Epithelial cell of esophagus (primary cell): ENCODE data around the gene OPN1SW.

Experiments used
- DNase-seq: peaks from one replicate; pipeline ENCODE4 v3.0.0; 2010; ENCODE audit warnings: low read depth
- H3K4me3 ChIP-seq: 2 replicates; pipeline ENCODE4 v1.5.1; 2011; ENCODE audit warnings: mild to moderate bottlenecking, low read length, control low read depth
- TF ChIP-seq, protein P1 (sequence below): IDR thresholded peaks from 2 replicates; pipeline ENCODE4 v1.5.1; 2011; ENCODE audit warnings: low read depth, mild to moderate bottlenecking, low read length, control low read depth, inconsistent platforms; ENCODE audit not compliant: insufficient read depth; ENCODE audit errors: missing control alignments

OPN1SW gene

DNA sequence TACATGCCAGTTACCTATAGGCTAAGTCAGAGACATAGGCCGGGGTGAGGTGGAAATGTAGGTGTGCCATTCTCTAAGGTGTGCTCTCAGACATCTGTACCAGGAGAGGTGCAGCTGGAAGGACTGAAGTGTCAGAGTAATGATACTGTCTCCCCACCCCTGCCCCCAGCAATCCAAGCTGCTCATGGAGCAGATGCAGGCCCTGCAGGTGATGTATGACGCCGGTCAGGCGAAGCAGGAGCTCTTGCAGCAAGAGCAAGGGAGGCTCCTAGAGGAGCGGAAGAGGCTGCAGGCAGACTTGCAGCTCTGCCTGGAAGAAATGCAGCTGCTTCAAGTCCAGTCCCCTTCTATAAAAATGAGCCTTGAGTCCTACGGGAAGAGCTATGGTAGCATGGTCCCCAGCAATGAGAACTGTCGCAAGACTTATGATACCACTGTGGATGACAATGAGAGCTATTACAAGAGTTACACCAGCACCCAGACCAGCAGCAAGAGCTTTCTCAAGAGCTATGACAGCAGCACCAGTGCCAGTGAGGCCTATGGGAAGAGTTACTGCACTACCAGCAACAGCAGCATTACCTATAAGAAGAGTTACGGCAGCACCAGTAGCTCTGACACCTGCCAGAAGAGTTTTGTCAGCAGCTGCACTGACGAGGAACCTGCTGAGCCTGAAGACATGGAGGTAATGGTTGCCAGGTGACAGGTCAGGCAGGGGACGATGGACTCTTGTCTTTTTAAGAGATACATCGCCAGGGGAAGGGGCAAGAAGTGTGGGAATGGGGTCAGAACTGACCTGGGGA lies 36.2 kb upstream of the OPN1SW start:
- TF ChIP-seq, protein P1, sequence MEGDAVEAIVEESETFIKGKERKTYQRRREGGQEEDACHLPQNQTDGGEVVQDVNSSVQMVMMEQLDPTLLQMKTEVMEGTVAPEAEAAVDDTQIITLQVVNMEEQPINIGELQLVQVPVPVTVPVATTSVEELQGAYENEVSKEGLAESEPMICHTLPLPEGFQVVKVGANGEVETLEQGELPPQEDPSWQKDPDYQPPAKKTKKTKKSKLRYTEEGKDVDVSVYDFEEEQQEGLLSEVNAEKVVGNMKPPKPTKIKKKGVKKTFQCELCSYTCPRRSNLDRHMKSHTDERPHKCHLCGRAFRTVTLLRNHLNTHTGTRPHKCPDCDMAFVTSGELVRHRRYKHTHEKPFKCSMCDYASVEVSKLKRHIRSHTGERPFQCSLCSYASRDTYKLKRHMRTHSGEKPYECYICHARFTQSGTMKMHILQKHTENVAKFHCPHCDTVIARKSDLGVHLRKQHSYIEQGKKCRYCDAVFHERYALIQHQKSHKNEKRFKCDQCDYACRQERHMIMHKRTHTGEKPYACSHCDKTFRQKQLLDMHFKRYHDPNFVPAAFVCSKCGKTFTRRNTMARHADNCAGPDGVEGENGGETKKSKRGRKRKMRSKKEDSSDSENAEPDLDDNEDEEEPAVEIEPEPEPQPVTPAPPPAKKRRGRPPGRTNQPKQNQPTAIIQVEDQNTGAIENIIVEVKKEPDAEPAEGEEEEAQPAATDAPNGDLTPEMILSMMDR = no peak
- no peak for DNase-seq
- no peak overlapping the region for H3K4me3 ChIP-seq

DNA sequence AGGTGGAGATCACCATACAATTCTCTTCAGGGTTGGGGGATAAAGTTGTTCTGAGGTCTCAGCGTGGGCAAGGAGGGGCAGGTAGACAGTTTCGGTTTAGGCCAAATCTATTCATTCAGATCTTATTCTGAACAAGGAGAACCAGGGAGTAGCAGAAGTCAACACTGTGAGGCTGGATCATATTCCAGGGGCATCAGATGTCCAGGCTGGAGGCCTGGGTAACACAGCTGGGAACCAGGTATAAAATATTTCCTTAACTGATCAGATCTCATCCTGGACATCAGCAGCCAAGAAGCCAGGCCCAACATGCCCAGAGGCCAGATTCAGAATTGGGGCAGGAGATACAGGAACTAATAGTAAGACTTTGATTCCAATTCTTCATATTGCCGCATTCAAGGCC lies 35.4 kb upstream of the OPN1SW start:
- no peak for DNase-seq
- TF ChIP-seq, protein P1 = no peak
- H3K4me3 ChIP-seq = no peak overlapping the region

DNA sequence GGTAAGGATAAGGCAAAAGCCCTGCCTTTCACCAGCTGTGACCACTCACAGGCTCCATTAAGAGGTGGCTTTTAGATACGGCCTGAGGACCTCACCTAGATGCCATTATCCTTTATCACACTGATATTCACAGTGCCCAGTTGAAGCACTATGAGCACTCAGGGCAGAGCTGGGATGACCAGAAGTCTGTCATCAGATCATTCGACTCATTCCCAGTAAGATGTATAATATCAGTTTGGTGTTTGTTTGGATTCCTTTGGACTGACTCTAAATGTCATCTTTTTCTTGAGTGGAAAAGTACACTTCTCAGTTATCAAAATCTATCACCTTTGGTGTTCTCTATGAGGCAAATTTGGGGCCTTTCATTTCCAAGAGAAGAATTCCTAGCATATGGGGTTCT lies 34.9 kb upstream of the OPN1SW start:
- H3K4me3 ChIP-seq = no peak overlapping the region
- TF ChIP-seq, protein P1 = no peak
- DNase-seq = no peak

GRCh38 chr7:128809363-128809762 lies 33.8 kb upstream of the OPN1SW start:
- TF ChIP-seq, protein P1 = no peak
- H3K4me3 ChIP-seq = no peak overlapping the region
- no peak for DNase-seq

GRCh38 chr7:128807191-128807590 lies 31.6 kb upstream of the OPN1SW start:
- no peak overlapping the region for H3K4me3 ChIP-seq
- TF ChIP-seq, protein P1 = no peak
- DNase-seq = no peak

- DNase-seq = no peak
- H3K4me3 ChIP-seq = no peak overlapping the region
- TF ChIP-seq, protein P1 = no peak
These were observed 29.6 kb upstream of the OPN1SW start for GRCh38 chr7:128805225-128805624.

- DNase-seq = no peak
- TF ChIP-seq, protein P1 = no peak
- no peak overlapping the region for H3K4me3 ChIP-seq
These were observed 28.9 kb upstream of the OPN1SW start for GRCh38 chr7:128804484-128804883.
